HG03066 (cell line): ENCODE data around the gene TFRC.
"Not testable (repeated sequence)": the region's sequence is repeated elsewhere in the genome, so short reads cannot be mapped to it uniquely, and the experiment has no call there.

ENCODE experiments used
- ATAC-seq: cut with Tn5 transposase; IDR thresholded peaks from one replicate; pipeline ENCODE4 v1.9.1; 2021; ENCODE audit warnings: low read depth; ENCODE audit not compliant: unreplicated experiment

Gene TFRC

DNA sequence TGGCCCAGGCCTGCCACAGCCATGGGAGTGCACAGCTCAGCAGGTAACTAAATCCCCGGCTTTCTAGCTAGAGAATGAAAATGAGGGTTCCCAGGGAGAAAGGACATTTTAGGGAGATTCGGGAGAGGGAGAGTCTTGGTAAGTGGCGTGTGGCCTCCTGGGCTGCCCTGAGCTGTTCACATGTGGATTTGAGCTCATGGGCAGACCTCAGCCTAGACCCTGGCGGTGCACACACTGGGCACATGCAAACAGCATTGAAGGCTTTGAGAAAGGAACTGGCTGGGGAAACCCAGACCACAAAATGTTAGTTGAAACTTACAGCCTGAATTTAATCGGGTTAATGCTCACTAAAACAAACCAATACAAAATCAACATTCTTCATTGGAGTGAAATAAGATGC, 72.4 kb downstream of the TFRC start:
- ATAC-seq: no peak

DNA sequence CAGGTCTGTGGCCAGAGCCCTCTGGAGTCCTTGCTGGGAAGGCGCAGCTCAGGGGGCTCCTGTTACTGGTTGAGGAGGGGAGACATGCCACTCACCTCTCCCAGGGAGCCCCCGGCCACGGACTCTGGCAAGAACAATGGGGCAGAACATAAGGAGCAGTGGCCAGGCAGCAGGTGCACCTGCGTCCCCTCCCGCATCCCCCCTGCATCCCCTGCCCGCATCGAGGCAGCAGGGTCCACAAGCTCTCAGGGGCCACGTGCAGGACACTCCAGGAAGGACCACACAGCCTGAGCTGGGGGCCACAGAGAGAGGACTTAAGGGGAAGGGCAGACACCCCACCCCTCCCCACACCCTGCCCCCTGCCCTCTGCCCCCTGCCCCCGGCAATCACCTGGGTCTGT, 73.0 kb downstream of the TFRC start:
- ATAC-seq: no peak

DNA sequence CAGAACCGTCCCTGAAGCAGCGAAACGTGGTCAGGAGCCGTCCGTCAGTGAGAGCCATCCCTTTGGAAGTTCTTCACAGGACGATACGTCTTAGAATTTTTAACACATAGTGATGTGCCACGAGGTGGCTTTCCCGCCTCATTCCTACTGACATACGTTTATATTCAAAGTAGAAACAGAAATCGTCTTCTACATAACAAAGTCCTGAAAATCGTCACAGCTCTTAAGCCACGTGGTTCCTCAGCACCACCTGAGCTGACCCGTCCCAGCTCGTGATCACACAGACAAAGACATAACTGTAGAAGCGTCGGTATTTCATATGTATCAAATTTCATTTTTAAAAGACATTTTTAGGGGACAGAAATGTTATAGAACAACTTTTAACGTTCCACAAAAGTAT, 73.5 kb downstream of the TFRC start:
- no peak for ATAC-seq

DNA sequence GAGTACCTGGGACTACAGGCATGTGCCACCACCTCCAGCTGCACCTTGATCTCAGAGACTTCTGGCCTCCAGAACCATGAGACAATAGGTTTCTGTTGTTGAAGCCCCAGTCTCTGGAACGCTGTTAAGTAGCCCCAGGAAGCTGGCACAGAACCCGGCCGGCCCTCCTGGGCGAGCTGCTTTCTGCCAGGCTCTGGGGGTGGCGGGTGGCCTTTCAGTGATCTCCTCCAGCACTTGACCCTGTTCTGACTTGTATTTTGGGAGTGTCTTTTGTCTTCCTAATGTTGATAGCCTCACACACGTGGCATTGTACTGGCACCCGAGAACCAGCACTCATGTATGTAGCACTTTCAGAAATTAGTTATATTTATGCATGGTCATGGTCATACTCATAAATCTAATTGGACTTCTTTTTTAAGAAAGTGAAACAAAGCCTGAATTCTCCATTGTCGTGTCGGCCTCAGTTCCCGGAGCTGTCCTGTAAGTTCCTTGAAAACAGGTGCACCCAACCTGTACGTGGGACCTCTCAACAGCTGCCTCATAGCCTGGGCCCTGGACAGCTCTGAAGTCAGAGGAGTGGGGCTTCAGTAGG, 74.0 kb downstream of the TFRC start:
- no peak for ATAC-seq

- ATAC-seq: not testable (repeated sequence)
Observed at GRCh38 chr3:196005338-196005737, 76.6 kb downstream of the TFRC start.

DNA sequence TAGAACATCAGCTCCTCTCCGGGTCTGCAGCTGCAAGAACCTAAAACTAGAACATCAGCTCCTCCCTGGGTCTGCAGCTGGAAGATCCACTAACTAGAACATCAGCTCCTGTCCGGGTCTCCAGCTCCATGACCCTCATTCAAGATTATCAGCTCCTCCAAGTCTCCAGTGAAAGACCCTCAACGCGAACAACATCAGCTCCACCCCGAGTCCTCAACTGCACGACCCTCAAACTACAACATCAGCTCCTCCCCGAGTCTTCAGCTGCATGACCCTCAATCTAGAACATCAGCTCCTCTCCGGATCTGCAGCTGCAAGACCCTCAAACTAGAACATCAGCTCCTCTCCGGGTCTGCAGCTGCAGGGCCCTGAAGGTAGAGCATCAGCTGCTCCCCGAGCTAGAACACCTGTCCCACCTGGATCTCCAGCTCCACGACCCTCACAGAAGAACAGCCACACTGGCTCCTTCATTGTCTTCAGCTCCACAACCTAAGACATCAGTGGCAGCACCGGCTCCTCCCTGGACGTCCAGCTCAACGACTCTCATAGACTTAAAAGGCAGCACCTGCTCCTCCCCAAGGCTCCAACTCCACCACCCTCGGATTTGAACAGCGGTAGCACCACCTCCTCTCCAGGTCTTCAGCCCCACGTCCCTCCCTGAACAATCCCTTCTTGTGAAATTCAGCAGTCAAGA, 77.4 kb downstream of the TFRC start:
- not testable (repeated sequence) for ATAC-seq

GRCh38 chr3:196003611-196004010, 78.3 kb downstream of the TFRC start:
- ATAC-seq: no peak

DNA sequence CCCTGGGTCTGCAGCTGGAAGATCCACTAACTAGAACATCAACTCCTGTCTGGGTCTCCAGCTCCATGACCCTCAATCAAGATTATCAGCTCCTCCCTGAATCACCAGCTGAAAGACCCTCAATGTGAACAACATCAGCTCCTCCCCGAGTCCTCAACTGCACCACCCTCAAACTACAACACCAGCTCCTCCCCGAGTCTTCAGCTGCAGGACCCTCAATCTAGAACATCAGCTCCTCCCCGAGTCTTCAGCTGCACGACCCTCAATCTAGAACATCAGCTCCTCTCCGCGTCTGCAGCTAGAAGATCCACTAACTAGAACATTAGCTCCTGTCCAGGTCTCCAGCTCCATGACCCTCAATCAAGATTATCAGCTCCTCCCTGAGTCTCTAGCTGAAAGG, 79.2 kb downstream of the TFRC start:
- ATAC-seq: not testable (repeated sequence)

DNA sequence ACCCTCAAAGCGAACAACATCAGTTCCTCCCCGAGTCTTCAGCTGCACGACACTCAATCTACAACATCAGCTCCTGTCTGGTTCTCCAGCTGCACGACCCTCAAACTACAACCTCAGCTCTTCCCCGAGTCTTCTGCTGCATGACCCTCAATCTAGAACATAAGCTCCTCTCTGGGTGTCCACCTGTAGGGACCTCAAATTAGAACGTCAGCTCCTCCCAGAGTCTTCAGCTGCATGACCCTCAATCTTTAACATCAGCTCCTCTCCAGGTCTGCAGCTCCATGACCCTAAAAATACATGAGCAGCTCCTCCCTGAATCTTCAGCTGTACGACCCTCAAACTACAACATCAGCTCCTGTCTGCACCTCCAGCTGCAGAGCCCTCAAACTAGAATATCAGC, 80.7 kb downstream of the TFRC start:
- not testable (repeated sequence) for ATAC-seq

GRCh38 chr3:196000360-196000950, 81.4 kb downstream of the TFRC start:
- not testable (repeated sequence) for ATAC-seq

GRCh38 chr3:195999896-196000295, 82.0 kb downstream of the TFRC start:
- no peak for ATAC-seq
